Neuron (in vitro differentiated cells): ENCODE results near the gene AOPEP.

Experiments used
- H2AFZ ChIP-seq: one replicate; pipeline ENCODE4 v1.6.1; 2013; ENCODE audit warnings: low read depth, mild to moderate bottlenecking, inconsistent platforms, low read length, moderate library complexity
- H3K27me3 ChIP-seq: one replicate; pipeline ENCODE4 v1.6.1; 2013; ENCODE audit warnings: low read length; ENCODE audit not compliant: insufficient read depth
- H3K36me3 ChIP-seq: one replicate; pipeline ENCODE4 v1.6.1; 2013; ENCODE audit warnings: low read length; ENCODE audit not compliant: insufficient read depth
- H3K4me1 ChIP-seq: one replicate; pipeline ENCODE4 v1.6.1; 2013; ENCODE audit warnings: low read length; ENCODE audit not compliant: insufficient read depth
- H3K4me3 ChIP-seq: 2 replicates; pipeline ENCODE4 v1.5.1; 2013; ENCODE audit warnings: mild to moderate bottlenecking, low read length, moderate library complexity
- H3K9me3 ChIP-seq: one replicate; pipeline ENCODE4 v1.6.1; 2013; ENCODE audit warnings: low read length

Gene AOPEP

DNA sequence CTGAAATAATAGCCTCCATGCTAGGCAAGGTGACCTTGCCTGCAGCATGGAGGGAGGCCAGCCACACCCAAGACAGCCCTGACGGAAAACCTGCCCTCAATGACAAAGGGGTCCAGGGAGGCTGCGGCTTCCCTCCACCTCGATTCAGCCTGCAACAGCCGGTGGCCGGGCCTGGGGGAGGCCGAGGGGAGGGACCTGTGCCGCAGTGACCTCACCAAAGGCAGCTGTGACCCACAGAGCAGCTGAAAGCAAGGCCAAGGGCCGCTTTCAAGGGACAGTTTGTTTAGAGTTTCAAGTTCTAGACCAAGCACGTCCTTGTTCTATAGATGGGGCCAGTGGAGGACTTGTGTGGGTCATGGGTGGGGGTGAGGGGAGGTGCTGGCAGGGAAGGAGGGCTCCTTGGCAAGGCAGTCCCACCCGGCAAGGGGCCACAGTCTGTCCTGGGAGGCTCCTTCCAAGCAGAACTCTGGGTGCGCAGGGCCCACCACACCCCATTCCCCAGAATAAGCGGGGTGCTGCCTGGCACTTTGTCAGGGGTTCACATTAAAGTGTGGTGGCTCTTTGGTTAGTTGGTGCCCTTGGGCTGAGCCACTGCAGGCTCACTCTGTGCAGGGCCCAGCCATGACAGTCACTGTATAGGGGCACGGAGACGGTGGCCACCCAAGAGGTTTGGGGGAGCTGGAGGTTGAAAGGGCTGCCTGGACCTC is 364.5 kb downstream of the AOPEP start:
- H3K36me3 ChIP-seq = peaks cover 7% of the 10 kb centered on the region
- H2AFZ ChIP-seq = no peak overlapping the region
- H3K4me1 ChIP-seq = peaks cover 29% of the 10 kb centered on the region
- no peaks in the 10 kb centered on the region for H3K9me3 ChIP-seq
- no peaks in the 10 kb centered on the region for H3K27me3 ChIP-seq
- H3K4me3 ChIP-seq = no peak overlapping the region

DNA sequence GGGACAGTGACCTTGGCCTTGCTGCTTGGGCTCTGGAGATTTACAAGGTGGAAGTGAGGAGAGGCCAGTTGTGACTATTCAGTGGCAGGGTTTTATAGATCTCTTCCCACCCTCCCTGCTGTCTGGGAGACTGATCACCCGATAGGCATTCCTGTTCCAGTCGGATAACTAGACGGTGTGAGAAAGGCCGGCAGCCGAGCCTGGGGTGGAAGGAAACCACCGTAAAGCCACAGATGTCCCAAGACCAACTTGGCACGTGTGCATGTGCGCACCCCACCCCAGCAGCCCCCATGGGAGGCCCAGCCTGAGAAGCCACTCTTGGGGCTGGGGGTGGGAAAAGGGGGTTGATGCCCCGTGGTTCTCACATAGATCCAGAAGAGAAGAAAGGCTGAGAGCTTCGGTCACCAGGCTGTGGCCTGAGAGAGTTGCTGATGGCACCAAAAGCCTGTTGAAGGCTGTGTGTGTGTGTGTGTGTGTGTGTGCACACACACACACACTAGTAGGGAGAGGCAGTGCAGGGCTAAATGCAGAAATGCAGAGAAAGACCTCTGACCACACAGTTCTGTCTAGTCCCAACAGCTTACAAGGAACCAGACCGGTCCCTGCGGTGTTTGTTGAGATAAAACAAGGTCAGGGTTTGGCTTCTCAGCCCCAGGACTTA is 365.2 kb downstream of the AOPEP start:
- Histone ChIP-seq H3K36me3 (peaks cover 2% of the 10 kb centered on the region), H3K27me3 (no peaks in the 10 kb centered on the region), H3K4me1 (peaks cover 29% of the 10 kb centered on the region), H3K4me3 (no peak overlapping the region), H3K9me3 (no peaks in the 10 kb centered on the region), H2AFZ (no peak overlapping the region)

DNA sequence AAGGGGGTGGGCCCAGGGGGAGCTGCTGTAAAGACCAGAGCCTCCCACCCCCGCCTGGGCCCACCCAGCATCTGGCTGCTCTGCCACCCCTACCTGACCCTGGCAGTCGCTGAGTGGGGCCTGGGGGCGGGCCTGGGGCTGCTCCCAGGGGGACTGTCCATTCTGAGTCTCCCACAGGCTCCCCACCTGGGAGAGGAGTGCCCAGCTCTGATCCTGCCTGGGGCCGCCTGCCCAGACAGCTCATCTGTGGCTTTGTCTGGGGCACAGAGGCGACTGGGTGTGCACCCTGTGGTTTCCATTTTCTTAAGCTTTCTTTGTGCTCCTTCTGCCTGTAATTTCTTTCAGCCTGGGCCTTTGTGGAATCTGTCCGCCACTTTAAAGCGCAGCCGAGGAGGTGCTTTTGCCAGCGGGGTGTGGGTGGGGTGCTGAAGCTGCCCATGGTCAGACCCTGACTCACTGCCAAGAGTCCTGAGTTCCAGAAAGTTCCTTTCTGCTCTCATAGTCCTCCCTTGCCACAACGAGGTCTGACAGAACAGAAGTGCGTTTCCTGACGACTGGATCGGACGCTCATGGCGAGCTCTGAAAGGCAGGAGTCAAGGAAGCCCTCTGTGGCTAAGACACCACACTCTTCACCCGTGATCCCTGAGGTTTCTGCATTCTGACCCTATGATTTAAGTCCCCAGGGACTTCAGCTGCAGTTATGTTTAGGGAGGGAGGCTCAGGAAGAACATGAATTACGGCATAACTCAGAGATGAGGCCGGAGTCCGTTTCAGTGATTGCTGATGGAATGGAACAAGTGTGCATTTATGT is 366.0 kb downstream of the AOPEP start:
- peaks cover 3% of the 10 kb centered on the region for H3K9me3 ChIP-seq
- H3K36me3 ChIP-seq = no peaks in the 10 kb centered on the region
- no peaks in the 10 kb centered on the region for H3K27me3 ChIP-seq
- no peak overlapping the region for H3K4me3 ChIP-seq
- H3K4me1 ChIP-seq = peaks cover 29% of the 10 kb centered on the region
- H2AFZ ChIP-seq = no peak overlapping the region

DNA sequence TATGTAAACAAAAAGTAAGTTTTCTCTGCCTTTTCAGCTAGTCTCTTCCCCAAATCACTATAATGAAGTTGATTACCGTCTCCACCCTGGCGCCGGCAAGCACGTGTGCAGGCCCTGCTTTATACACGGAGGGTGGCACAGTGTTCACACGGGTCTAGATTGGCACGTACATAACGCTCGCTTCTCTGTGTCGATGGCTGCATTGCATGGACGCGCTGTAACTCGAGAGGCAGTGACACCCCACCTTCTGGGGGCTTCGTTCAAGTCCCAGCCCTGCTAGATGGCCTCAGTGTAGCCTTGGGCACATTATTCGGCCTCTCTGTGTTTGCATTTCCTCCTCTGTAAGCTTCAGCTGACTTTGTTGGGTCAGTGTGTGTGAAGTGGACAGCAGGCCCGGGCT is 367.1 kb downstream of the AOPEP start:
- no peaks in the 10 kb centered on the region for H3K27me3 ChIP-seq

DNA sequence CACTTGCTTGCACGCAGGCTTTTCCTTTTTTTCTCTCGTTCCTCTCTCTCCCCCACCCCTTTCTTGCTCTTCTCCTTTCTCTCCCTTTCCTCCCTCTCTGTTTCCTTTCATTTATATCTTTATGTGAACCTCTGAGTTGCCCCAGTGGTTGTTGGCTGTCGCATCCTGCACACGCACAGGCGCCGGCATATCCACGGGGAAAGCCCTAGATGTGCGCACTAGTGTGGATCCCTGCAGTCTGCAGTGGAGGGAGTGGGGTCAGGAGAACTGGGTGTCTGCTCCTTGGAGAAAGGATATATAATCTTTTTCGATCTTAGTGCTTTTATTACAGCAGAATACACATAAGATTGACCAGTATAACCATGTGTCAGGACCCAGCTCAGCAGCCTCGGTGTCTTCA is 367.5 kb downstream of the AOPEP start:
- H2AFZ ChIP-seq = no peak overlapping the region
- no peak overlapping the region for H3K4me3 ChIP-seq
- H3K36me3 ChIP-seq = no peaks in the 10 kb centered on the region
- H3K27me3 ChIP-seq = no peaks in the 10 kb centered on the region
- peaks cover 5% of the 10 kb centered on the region for H3K9me3 ChIP-seq
- peaks cover 29% of the 10 kb centered on the region for H3K4me1 ChIP-seq

More for the DNA sequence above, 367.1 kb downstream of the AOPEP start:
- Histone ChIP-seq H3K4me3 (no peak overlapping the region), H2AFZ (no peak overlapping the region), H3K36me3 (no peaks in the 10 kb centered on the region), H3K4me1 (peaks cover 29% of the 10 kb centered on the region), H3K9me3 (peaks cover 5% of the 10 kb centered on the region)

DNA sequence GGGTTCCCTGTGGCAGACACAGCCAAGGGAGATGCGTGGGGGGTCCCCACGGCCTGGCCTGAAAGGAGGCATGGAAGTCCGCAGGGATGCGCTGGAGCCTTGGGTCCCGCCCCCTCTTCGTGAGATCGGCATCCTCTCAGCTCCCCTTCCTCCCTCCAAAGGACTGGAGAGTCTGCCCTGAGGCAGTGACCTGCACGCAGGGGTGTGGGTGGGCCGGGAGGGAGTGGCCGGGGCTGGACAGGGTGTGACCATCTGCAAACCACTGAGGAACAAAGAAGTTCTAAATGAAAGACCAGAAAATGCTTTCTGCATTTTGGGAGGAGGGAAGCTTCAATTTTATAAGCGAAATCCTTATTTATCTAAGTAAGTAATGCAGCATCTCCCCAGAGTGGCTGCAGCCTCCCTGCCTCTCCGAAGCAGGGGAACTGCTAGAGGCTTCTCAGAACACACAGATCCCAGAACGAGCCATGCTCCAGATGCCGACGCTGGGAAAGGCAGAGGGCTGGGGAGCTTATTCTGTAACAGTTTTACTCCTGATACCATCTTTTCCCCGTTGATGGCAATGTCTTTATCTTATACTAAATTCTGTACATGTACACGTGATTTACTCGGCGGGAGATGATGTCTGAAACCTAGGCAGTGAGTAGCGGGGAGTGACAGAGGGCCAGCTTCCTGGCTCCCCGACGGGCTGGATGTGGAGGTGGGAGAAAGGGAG is 369.3 kb downstream of the AOPEP start:
- H2AFZ ChIP-seq = no peak overlapping the region
- H3K4me1 ChIP-seq = peaks cover 25% of the 10 kb centered on the region
- no peak overlapping the region for H3K4me3 ChIP-seq
- no peaks in the 10 kb centered on the region for H3K27me3 ChIP-seq
- H3K36me3 ChIP-seq = peaks cover 8% of the 10 kb centered on the region
- H3K9me3 ChIP-seq = peaks cover 5% of the 10 kb centered on the region

DNA sequence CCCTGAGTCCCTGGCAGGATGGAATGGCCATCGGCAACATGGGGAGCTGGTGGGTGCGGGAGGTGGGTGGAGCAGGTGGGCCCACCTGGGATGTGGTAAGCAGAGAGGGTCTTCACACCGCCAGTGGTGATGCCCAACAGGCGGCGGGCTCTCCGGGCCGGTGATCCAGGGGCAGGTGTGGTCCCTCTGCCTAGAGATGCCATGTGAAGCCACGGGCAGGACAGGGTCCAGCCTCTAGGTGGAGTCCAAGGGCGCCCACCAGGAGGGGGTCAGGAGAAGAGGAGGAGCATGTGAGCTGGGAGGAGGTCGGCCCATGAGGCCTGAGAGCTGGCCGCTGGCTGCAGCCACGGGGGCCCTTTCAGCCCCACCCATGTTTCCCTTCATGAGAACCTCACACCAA is 369.9 kb downstream of the AOPEP start:
- H3K36me3 ChIP-seq = peaks cover 13% of the 10 kb centered on the region
- H2AFZ ChIP-seq = no peak overlapping the region
- H3K9me3 ChIP-seq = peaks cover 5% of the 10 kb centered on the region
- peaks cover 19% of the 10 kb centered on the region for H3K4me1 ChIP-seq
- no peaks in the 10 kb centered on the region for H3K27me3 ChIP-seq
- H3K4me3 ChIP-seq = no peak overlapping the region

DNA sequence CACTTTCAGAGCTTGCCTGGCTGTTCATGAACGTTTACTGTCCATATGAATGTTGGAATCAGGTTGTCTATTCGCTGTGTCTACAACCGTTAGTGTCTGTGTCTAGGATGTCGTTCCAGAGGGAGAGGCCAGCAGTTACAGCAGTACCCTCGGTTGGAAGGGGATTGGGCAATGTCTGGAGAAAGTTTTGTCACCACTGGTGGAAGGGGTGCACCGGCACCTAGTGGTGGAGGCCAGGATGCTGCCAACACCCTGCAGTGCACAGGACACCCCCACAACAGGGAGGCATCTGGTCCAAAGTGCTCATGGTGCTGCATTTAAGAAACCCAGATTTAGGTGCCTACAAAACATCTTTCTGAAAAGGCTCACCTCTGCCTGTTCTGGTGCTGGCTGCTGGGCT is 370.3 kb downstream of the AOPEP start:
- Histone ChIP-seq H3K9me3 (peaks cover 5% of the 10 kb centered on the region), H3K4me3 (no peak overlapping the region), H2AFZ (no peak overlapping the region), H3K27me3 (no peaks in the 10 kb centered on the region), H3K4me1 (peaks cover 15% of the 10 kb centered on the region), H3K36me3 (peaks cover 16% of the 10 kb centered on the region)

DNA sequence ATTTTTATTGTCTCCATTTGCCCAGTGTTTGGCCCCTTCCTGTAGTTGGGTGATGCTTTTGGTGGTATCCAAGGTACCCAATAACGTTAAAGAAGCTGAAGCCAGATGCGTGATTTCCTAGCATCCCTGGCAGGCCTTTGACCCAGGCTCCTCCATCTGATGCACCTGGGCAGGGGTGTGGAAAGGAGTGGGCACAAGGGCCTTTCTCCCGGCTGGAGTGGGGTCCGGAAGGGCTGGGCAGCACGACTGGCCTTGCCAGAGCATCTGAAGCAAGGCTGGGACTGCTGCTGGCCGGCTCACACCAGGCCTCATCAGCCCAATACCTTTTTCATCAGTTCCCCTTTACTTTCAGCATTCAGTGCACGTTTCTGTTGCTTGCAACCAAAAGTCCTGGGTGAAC is 370.8 kb downstream of the AOPEP start:
- H3K36me3 ChIP-seq = peaks cover 19% of the 10 kb centered on the region
- H3K4me1 ChIP-seq = peaks cover 10% of the 10 kb centered on the region
- peaks cover 5% of the 10 kb centered on the region for H3K9me3 ChIP-seq
- no peaks in the 10 kb centered on the region for H3K27me3 ChIP-seq
- H3K4me3 ChIP-seq = no peak overlapping the region
- no peak overlapping the region for H2AFZ ChIP-seq

DNA sequence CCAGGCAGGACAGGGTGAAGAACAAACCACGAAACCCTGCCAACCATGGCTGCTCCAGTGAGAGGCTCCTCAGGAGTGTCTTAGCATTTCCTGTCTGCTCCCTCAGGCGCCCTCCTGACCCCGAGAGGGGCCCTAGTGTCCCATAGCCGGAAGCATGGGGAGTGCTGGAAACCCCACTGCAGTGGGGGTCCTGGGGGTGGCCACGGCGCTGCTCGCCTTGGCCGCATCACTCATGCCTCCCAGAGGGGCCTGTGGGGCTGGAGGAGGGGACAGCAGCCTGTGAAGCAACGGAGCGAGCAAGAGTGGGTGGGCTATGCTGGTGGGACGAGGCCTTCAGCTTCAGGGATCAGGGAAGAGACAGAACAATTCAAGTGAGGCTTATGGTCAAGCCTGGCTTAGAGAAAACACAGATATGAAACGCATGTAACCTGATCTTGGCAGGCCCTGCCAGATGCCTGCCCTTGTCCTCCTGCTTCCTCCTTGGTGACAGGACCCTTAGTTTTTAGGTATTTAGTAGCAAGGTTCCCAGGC is 372.0 kb downstream of the AOPEP start:
- no peaks in the 10 kb centered on the region for H3K4me1 ChIP-seq
- H3K27me3 ChIP-seq = no peaks in the 10 kb centered on the region
- no peak overlapping the region for H2AFZ ChIP-seq
- H3K4me3 ChIP-seq = no peak overlapping the region
- H3K9me3 ChIP-seq = peaks cover 5% of the 10 kb centered on the region
- peaks cover 25% of the 10 kb centered on the region for H3K36me3 ChIP-seq

DNA sequence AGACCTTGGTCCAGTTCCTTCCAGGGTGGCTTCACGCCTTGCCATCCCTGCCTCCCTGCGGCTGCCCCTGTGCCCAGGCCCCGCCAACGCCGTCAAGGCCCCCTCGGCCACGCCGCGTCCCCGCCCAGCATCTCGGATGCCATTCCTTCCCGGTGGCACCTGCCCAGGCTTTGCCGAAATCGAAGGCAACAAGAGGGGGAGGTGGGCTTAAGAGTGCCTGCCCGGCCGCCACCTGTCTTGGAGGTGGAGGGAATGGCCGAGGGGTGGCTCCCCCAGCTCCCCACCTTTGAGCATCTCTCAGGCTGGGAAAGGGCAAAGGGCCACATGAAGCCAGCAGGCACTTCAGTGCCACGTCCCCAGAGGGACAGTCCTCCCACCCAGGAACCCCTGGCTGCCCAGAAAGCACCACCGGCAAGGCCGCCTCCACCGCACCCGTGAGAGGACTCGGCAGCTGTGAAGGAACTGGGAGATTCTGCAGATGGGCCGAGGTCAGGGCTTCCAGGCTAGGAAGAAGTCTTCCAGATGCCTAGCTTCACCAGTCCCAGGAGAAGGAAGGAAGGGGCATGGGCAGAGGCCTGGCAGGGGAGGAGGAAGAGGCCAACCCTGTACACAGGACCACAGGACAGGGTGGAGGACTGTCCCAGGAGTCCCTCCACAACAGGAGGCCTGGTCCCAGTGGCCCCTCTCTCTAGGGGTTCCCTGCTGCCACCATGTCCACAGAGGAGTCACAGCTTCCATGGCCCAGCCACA is 373.0 kb downstream of the AOPEP start:
- no peaks in the 10 kb centered on the region for H3K27me3 ChIP-seq
- peaks cover 5% of the 10 kb centered on the region for H3K9me3 ChIP-seq
- H2AFZ ChIP-seq = no peak overlapping the region
- peaks cover 32% of the 10 kb centered on the region for H3K36me3 ChIP-seq
- no peak overlapping the region for H3K4me3 ChIP-seq
- no peaks in the 10 kb centered on the region for H3K4me1 ChIP-seq

DNA sequence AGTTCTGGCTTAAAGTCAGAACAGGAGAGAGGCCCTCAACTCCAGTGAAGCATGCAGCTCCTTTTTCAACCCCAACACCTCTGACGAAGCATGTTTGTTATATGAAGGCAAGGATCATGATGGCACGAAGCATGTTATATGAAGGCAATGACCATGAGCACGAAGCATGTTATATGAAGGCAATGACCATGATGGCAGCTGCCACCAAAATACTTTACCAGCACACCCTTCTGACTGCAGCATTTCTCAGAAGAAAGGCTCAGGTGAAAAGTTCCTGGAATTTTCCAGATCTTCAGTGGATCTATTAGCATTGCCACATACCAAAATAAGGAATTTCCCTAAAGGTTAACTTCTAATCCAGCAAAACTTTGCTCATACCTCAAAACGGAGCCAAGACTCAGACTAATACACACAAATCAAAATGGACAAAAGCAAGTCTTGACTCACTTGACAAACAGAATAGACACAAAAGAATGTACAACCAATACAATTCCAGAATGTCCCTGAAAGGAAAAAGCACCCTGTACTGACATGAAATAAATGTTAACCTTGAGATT is 373.6 kb downstream of the AOPEP start:
- no peak overlapping the region for H2AFZ ChIP-seq

More for the DNA sequence above, 373.6 kb downstream of the AOPEP start:
- no peak overlapping the region for H3K4me3 ChIP-seq
- no peaks in the 10 kb centered on the region for H3K4me1 ChIP-seq
- peaks cover 35% of the 10 kb centered on the region for H3K36me3 ChIP-seq
- H3K9me3 ChIP-seq = peaks cover 5% of the 10 kb centered on the region
- no peaks in the 10 kb centered on the region for H3K27me3 ChIP-seq
